ENCODE measurements around the gene PCDHB3.

GRCh38 chr5:141121563-141121962 is 21.3 kb downstream of the PCDHB3 start, which contains the start of gene PCDHB4:
- TF ChIP-seq CTCF (conservative IDR thresholded peaks at IDR 0.05; ENCODE audit: low read depth in 2 of 2) (peak; percentile 83 to 96), EZH2 (IDR thresholded peaks at IDR 0.05; ENCODE audit: low read depth, unreplicated experiment) (no peak), POLR2AphosphoS5 (IDR thresholded peaks at IDR 0.05; ENCODE audit: low read depth) (no peak), CREB1 (CRISPR knock-in tag; IDR thresholded peaks at IDR 0.05; ENCODE audit: low read depth) (no peak), EZH2phosphoT487 (IDR thresholded peaks at IDR 0.05; ENCODE audit: unreplicated experiment) (no peak), ZNF462 (CRISPR knock-in tag; IDR thresholded peaks at IDR 0.05) (no peak)
- TF ChIP-seq, protein P1, sequence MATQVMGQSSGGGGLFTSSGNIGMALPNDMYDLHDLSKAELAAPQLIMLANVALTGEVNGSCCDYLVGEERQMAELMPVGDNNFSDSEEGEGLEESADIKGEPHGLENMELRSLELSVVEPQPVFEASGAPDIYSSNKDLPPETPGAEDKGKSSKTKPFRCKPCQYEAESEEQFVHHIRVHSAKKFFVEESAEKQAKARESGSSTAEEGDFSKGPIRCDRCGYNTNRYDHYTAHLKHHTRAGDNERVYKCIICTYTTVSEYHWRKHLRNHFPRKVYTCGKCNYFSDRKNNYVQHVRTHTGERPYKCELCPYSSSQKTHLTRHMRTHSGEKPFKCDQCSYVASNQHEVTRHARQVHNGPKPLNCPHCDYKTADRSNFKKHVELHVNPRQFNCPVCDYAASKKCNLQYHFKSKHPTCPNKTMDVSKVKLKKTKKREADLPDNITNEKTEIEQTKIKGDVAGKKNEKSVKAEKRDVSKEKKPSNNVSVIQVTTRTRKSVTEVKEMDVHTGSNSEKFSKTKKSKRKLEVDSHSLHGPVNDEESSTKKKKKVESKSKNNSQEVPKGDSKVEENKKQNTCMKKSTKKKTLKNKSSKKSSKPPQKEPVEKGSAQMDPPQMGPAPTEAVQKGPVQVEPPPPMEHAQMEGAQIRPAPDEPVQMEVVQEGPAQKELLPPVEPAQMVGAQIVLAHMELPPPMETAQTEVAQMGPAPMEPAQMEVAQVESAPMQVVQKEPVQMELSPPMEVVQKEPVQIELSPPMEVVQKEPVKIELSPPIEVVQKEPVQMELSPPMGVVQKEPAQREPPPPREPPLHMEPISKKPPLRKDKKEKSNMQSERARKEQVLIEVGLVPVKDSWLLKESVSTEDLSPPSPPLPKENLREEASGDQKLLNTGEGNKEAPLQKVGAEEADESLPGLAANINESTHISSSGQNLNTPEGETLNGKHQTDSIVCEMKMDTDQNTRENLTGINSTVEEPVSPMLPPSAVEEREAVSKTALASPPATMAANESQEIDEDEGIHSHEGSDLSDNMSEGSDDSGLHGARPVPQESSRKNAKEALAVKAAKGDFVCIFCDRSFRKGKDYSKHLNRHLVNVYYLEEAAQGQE (IDR thresholded peaks at IDR 0.05; ENCODE audit: unreplicated experiment), result no peak
